ENCODE measurements around the gene CEPT1.

DNA sequence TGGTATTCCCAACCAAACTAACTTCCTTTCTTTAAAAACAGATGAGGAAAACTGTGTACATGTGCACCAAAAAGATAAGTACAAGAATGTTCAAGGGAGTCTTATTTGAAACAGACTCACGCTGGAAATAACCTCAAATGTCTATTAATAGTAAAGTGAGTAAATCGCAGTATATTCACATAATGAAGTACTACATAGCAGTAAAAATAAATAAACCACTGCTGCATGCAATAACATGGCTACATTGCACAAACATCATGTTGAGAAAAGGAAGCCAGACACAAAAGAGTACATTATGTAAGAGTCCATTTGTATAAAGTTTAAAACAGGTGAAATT is 65.7 kb downstream of the CEPT1 start:
- TF ChIP-seq MEF2A (IDR thresholded peaks at IDR 0.05; ENCODE audit: control insufficient read depth, low read depth, low read length) (no peak), CTCF (IDR thresholded peaks at IDR 0.05 in 2 of 3, conservative IDR thresholded peaks at IDR 0.05 in 1 of 3; ENCODE audit: insufficient read depth in 2 of 3, low read depth in 1 of 3, low read length in 3 of 3) (no peak), ZNF282 (CRISPR knock-in tag; IDR thresholded peaks at IDR 0.05) (no peak), POLR2G (IDR thresholded peaks at IDR 0.05; ENCODE audit: low read depth, low read length) (no peak), POLR2AphosphoS5 (IDR thresholded peaks at IDR 0.05; ENCODE audit: control insufficient read depth, insufficient read depth, low read depth, low read length) (no peak), ZKSCAN1 (IDR thresholded peaks at IDR 0.05; ENCODE audit: low read depth, low read length) (no peak), PBX2 (CRISPR knock-in tag; IDR thresholded peaks at IDR 0.05; ENCODE audit: low read depth) (no peak), PBX2 (tag; conservative IDR thresholded peaks at IDR 0.05; ENCODE audit: low read depth) (no peak), MAFK (IDR thresholded peaks at IDR 0.05; ENCODE audit: low read length) (no peak), CHD2 (IDR thresholded peaks at IDR 0.05; ENCODE audit: low read depth, low read length) (no peak), THRA (IDR thresholded peaks at IDR 0.05) (no peak), NRF1 (conservative IDR thresholded peaks at IDR 0.05 in 1 of 2, IDR thresholded peaks at IDR 0.05 in 1 of 2) (no peak), POLR2A (conservative IDR thresholded peaks at IDR 0.05) (no peak)
- TF ChIP-seq, protein P1, sequence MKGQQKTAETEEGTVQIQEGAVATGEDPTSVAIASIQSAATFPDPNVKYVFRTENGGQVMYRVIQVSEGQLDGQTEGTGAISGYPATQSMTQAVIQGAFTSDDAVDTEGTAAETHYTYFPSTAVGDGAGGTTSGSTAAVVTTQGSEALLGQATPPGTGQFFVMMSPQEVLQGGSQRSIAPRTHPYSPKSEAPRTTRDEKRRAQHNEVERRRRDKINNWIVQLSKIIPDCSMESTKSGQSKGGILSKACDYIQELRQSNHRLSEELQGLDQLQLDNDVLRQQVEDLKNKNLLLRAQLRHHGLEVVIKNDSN (CRISPR knock-in tag; IDR thresholded peaks at IDR 0.05): no peak
- TF ChIP-seq, protein P2, sequence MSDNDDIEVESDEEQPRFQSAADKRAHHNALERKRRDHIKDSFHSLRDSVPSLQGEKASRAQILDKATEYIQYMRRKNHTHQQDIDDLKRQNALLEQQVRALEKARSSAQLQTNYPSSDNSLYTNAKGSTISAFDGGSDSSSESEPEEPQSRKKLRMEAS (CRISPR knock-in tag; IDR thresholded peaks at IDR 0.05): no peak

Measured in K562 (cell line).